Esophagus squamous epithelium (tissue), 4 donors: Measurements from ENCODE around the gene CLIP4.

Experiments used
- CTCF ChIP-seq, 6 experiments: fragments of 450-650 bp in 4 of 6; fragments of 200-600 bp in 2 of 6; sonication (generic) in 2 of 6; IDR thresholded peaks; one replicate each; pipeline ENCODE4 v1.5.1; 2016 to 2019; ENCODE audit warnings: antibody characterized with exemption in 6 of 6, mild to moderate bottlenecking in 4 of 6, moderate library complexity in 4 of 6
- POLR2A ChIP-seq, 4 donors: fragments of 450-650 bp; IDR thresholded peaks; one replicate each; pipeline ENCODE4 v1.6.1; 2017; ENCODE audit warnings: antibody characterized with exemption in 4 of 4, mild to moderate bottlenecking in 4 of 4, moderate library complexity in 3 of 4

DNA sequence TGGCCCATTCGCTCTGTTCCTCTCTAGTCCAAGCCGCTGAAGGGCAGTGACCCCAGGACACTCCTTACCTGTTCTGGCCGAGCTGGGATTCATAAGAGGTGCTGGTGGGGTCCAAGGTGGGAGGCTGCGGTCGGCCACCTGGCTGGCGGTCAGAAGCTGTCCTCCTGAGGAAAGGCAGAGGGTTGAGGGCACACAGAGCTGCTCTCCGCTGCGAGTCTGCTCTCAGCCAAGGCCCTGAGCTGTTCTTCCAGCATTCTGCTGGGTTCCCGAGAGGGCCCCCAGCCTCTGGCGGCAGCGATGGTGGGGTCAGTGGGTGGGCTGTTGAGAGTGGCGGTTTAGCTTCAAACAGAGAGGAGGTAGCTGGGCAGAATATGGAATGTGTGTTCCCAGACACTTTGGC is 44.7 kb upstream of the CLIP4 start:
- TF ChIP-seq CTCF (IDR thresholded peaks at IDR 0.05) (no peak), POLR2A (IDR thresholded peaks at IDR 0.05) (no peak)
